Natural killer cell (primary cell): Measurements from ENCODE around the gene WFDC9. TPM values are rescaled to one million over a fixed set of nuclear protein-coding genes. Genes with fewer than 3 reads are reported as not detected.
"Not testable (repeated sequence)": the region's sequence is repeated elsewhere in the genome, so short reads cannot be mapped to it uniquely, and the experiment has no call there.

Experiments used
- ATAC-seq, 3 donors: fragments of 150-1000 bp in 2 of 3; fragments of 200-7000 bp in 1 of 3; cut with Tn5 transposase; 1 replicate in 1 of 3; 2 replicates in 2 of 3; pipeline ENCODE4 v1.10.0; 2021; ENCODE audit warnings: mild to moderate bottlenecking in 2 of 3, moderate library complexity in 2 of 3
- DNase-seq, 2 donors: peaks; one replicate each; pipeline versions ENCODE4 v3.0.0 to v3.0.0-alpha.2; 2013 to 2021; ENCODE audit warnings: mixed read lengths in 1 of 2
- H3K27ac ChIP-seq: one replicate; pipeline ENCODE4 v1.5.1; 2013; ENCODE audit warnings: mild to moderate bottlenecking, low read length
- H3K27me3 ChIP-seq: one replicate; pipeline ENCODE4 v1.6.1; 2013; ENCODE audit warnings: low read length; ENCODE audit not compliant: control insufficient read depth, insufficient read depth
- H3K36me3 ChIP-seq: one replicate; pipeline ENCODE4 v1.6.1; 2013; ENCODE audit warnings: low read length; ENCODE audit not compliant: control insufficient read depth, insufficient read depth
- H3K4me1 ChIP-seq: one replicate; pipeline ENCODE4 v1.6.1; 2013; ENCODE audit warnings: low read length; ENCODE audit not compliant: control insufficient read depth, insufficient read depth
- H3K4me3 ChIP-seq: one replicate; pipeline ENCODE4 v1.5.1; 2013; ENCODE audit warnings: low read length
- H3K9me3 ChIP-seq: one replicate; pipeline ENCODE4 v1.6.1; 2013; ENCODE audit warnings: low read length; ENCODE audit not compliant: control insufficient read depth, insufficient read depth
- H3K27ac Mint-ChIP-seq, 2 donors: one replicate each; pipeline ENCODE4 v1.8.0; 2022; ENCODE audit warnings: mild to moderate bottlenecking in 2 of 2, mixed read lengths in 2 of 2, moderate library complexity in 1 of 2
- H3K27me3 Mint-ChIP-seq, 2 donors: one replicate each; pipeline ENCODE4 v1.8.0; 2022; ENCODE audit warnings: low read depth in 2 of 2, mixed read lengths in 2 of 2
- H3K36me3 Mint-ChIP-seq: one replicate; pipeline ENCODE4 v1.8.0; 2022; ENCODE audit warnings: mixed read lengths
- H3K4me1 Mint-ChIP-seq, 2 donors: one replicate each; pipeline ENCODE4 v1.8.0; 2022; ENCODE audit warnings: mixed read lengths in 2 of 2
- H3K4me3 Mint-ChIP-seq: one replicate; pipeline ENCODE4 v1.8.0; 2022; ENCODE audit warnings: mild to moderate bottlenecking, moderate library complexity, mixed read lengths
- H3K9me3 Mint-ChIP-seq, 2 donors: one replicate each; pipeline ENCODE4 v1.8.0; 2022; ENCODE audit warnings: mixed read lengths in 2 of 2
- WGBS: methylation state at CpG from one replicate; pipeline ENCODE4 v1.1.7; 2013; ENCODE audit warnings: missing lambda C conversion rate; ENCODE audit not compliant: insufficient coverage; 5-methylcytosine and 5-hydroxymethylcytosine counted together
- intact Hi-C: fragments of 100-400 bp; cut with micrococcal nuclease; formaldehyde crosslinking; loops from one replicate; pipeline ENCODE4 v1.14.2; 2022
- total RNA-seq, 4 donors: library from RNA; stranded (reverse); fragments of 120-200 nt in 1 of 4; gene quantifications; one replicate each; pipeline versions ENCODE4 v1.2.3 to v1.2.4, GENCODE V29; 2013 to 2022
- TF ChIP-seq, protein P1 (sequence below): fragments of 200-600 bp; IDR thresholded peaks from one replicate; pipeline ENCODE4 v1.8.0; 2022; ENCODE audit warnings: antibody characterized with exemption

The WFDC9 gene
- total RNA-seq, 3 donors from 2014 or later (not counting 1 experiment from before 2014, with no cell fraction given), result not detected

DNA sequence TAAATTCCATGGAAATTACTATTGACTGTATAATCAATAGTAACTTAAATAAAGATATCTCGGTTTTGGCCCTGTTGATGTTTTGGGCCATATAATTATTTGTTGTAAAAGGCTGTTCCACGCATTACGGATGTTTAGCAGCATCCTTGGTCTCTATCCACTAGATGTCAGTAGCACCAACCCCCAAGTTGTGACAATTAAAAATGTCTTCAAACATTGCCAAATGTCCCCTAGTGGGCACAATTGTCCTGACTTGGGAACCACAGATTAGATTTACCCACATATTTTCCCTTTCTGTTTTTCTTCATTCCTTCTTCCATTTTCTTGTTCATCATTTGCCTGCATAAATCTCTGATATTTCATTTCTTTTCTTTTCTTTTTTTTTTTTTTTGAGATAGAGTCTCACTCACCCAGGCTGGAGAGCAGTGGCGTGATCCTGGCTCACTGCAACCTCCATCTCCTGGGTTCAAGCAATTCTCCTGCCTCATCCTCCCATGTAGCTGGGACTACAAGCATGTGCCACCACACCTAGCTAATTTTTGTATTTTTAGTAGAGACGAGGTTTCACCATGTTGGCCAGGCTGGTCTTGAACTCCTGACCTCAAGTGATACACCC lies 38.4 kb downstream of the WFDC9 start:
- Histone ChIP-seq H3K27ac (no peak overlapping the region), H3K4me3 (no peak overlapping the region), H3K9me3 (no peaks in the 10 kb centered on the region), H3K36me3 (no peaks in the 10 kb centered on the region), H3K4me1 (no peaks in the 10 kb centered on the region), H3K27me3 (no peaks in the 10 kb centered on the region)
- Mint-ChIP-seq H3K4me3 (no peak overlapping the region), H3K27me3 (peaks cover 22 to 54% of the 10 kb centered on the region in 2 donors), H3K27ac (no peak overlapping the region), H3K9me3 (no peaks in the 10 kb centered on the region), H3K36me3 (no peaks in the 10 kb centered on the region), H3K4me1 (no peaks in the 10 kb centered on the region)
- TF ChIP-seq, protein P1, sequence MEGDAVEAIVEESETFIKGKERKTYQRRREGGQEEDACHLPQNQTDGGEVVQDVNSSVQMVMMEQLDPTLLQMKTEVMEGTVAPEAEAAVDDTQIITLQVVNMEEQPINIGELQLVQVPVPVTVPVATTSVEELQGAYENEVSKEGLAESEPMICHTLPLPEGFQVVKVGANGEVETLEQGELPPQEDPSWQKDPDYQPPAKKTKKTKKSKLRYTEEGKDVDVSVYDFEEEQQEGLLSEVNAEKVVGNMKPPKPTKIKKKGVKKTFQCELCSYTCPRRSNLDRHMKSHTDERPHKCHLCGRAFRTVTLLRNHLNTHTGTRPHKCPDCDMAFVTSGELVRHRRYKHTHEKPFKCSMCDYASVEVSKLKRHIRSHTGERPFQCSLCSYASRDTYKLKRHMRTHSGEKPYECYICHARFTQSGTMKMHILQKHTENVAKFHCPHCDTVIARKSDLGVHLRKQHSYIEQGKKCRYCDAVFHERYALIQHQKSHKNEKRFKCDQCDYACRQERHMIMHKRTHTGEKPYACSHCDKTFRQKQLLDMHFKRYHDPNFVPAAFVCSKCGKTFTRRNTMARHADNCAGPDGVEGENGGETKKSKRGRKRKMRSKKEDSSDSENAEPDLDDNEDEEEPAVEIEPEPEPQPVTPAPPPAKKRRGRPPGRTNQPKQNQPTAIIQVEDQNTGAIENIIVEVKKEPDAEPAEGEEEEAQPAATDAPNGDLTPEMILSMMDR, result peak; percentile 23
- DNase-seq (peak in 1 of 2 donors; percentile 51), ATAC-seq (peak in 2 of 3 donors; percentile 55 to 62)
- WGBS, result 64% methylated on average over 4 of the region's 5 CpGs
- intact Hi-C loops, result no loop called here

DNA sequence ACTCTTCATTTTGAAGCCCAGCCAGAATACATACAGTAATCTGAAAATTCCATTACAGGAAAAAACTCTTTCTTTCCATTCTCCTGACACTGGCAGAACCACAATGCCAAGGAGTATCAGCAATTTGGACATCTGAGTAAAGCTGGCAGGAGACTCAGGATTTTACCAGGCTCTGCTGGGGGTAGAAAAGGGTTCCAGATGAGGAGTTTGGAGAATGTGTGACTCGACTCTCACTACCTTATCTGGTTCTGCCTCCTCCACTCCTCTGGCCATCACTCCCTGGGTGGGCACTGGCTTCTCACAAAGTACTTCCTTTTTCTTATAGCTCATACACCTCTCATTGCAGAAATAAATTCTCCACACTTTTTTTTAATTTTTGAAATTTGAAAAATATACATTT lies 41.4 kb downstream of the WFDC9 start:
- no peak overlapping the region for H3K27ac Mint-ChIP-seq
- intact Hi-C loops, result no loop called here
- Histone ChIP-seq H3K27ac (no peak overlapping the region), H3K27me3 (no peaks in the 10 kb centered on the region), H3K4me1 (no peaks in the 10 kb centered on the region), H3K9me3 (no peaks in the 10 kb centered on the region), H3K4me3 (no peak overlapping the region), H3K36me3 (no peaks in the 10 kb centered on the region)
- ATAC-seq, result no peak
- no peaks in the 10 kb centered on the region for H3K36me3 Mint-ChIP-seq
- no peaks in the 10 kb centered on the region for H3K4me1 Mint-ChIP-seq
- WGBS, result 0% methylated on average over 1 of the region's 1 CpG
- no peaks in the 10 kb centered on the region for H3K9me3 Mint-ChIP-seq
- peaks cover 16 to 48% of the 10 kb centered on the region in 2 donors for H3K27me3 Mint-ChIP-seq
- TF ChIP-seq, protein P1, result no peak
- H3K4me3 Mint-ChIP-seq, result no peak overlapping the region
- no peak for DNase-seq

DNA sequence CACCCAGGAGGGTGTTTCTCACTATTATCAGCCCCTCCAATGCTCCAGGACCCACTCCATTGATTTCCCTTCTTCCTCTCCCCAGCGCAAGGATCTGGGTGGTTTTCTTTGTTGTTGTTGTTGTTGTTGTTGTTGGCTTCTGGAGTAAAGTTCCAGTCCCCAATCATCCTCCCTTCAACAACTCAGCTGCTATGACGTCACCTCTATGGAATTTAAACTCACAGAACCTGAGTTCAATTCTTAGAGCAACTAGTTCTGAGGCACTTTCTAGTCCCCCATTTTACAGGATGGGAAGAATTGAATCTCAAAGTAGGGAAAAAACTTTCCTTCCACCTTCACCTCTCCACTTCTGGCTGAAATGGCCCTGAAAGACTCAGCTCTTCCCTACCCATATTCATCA lies 42.3 kb downstream of the WFDC9 start:
- DNase-seq (no peak), ATAC-seq (no peak)
- Histone ChIP-seq H3K27me3 (no peaks in the 10 kb centered on the region), H3K27ac (no peak overlapping the region), H3K36me3 (no peaks in the 10 kb centered on the region), H3K4me3 (no peak overlapping the region), H3K9me3 (no peaks in the 10 kb centered on the region), H3K4me1 (no peaks in the 10 kb centered on the region)
- Mint-ChIP-seq H3K27ac (no peak overlapping the region), H3K36me3 (no peaks in the 10 kb centered on the region), H3K4me1 (no peaks in the 10 kb centered on the region), H3K9me3 (no peaks in the 10 kb centered on the region), H3K27me3 (peaks cover 11 to 40% of the 10 kb centered on the region in 2 donors), H3K4me3 (no peak overlapping the region)
- WGBS, result 60% methylated on average over 1 of the region's 2 CpGs
- intact Hi-C loops, result no loop called here
- TF ChIP-seq, protein P1, result no peak

DNA sequence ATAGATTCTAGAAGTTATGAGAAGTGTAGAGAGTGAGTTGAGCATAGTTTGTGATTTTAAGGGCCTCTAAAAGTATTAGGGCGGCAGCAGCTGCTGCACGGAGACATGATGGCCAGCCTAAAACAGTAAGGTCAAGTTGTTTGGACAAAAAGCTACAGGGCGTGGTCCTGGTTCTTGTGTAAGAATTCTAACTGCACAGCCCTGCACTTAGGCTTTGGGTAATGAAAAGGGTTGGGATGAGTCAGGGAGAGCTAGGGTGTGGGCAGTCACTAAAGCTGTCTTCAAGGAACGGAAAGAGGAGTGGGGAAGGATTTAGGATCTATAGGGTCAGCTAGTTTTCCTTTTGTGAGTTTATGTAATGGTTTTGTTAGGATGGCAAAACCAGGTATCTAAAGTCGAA lies 45.1 kb downstream of the WFDC9 start:
- peaks cover 8 to 33% of the 10 kb centered on the region in 2 donors for H3K27me3 Mint-ChIP-seq
- H3K4me1 Mint-ChIP-seq, H3K27ac Mint-ChIP-seq, H3K4me3 ChIP-seq, H3K4me1 ChIP-seq, H3K27ac ChIP-seq, H3K9me3 ChIP-seq, intact Hi-C loops, H3K36me3 Mint-ChIP-seq, ATAC-seq, DNase-seq, H3K4me3 Mint-ChIP-seq, H3K27me3 ChIP-seq, H3K9me3 Mint-ChIP-seq, H3K36me3 ChIP-seq: not testable (repeated sequence)
- 82% methylated on average over 5 of the region's 5 CpGs for WGBS

DNA sequence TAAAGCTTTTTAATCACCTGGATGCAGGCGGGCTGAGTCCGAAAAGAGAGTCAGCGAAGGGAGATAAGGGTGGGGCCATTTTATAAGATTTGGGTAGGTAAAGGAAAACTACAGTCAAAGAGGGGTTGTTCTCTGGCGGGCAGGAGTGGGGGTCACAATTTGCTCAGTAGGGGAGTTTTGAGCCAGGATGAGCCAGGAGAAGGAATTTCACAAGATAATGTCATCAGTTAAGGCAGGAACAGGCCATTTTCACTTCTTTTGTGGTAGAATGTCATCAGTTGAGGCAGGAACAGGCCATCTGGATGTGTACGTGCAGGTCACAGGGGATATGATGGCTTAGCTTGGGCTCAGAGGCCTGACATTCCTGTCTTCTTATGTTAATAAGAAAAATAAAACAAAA lies 46.8 kb downstream of the WFDC9 start:
- H3K27me3 ChIP-seq, H3K36me3 Mint-ChIP-seq, intact Hi-C loops, H3K9me3 Mint-ChIP-seq, H3K36me3 ChIP-seq, H3K27ac Mint-ChIP-seq, H3K4me3 ChIP-seq, H3K9me3 ChIP-seq, H3K4me1 ChIP-seq, H3K4me1 Mint-ChIP-seq, ATAC-seq, DNase-seq, H3K27ac ChIP-seq, H3K4me3 Mint-ChIP-seq: not testable (repeated sequence)
- H3K27me3 Mint-ChIP-seq, result peaks cover 17 to 45% of the 10 kb centered on the region in 2 donors
- 88% methylated on average over 5 of the region's 5 CpGs for WGBS
